IPS-NIHi7 (cell line): ENCODE data around the gene TNK1.
A peak's percentile ranks its signal among the peaks of the same experiment; 100 is the strongest.
"Not testable (repeated sequence)": the region's sequence is repeated elsewhere in the genome, so short reads cannot be mapped to it uniquely, and the experiment has no call there.

ENCODE experiments used
- DNase-seq: peaks from one replicate; pipeline ENCODE4 v3.0.0; 2012; ENCODE audit warnings: mixed read lengths; ENCODE audit errors: extremely low spot score

Gene TNK1

GRCh38 chr17:7355053-7355452 is 25.8 kb upstream of the TNK1 start, which contains the start of gene TMEM95:
Gene TMEM95 (plus strand): TSS chr17:7355156. CDS start chr17:7355205, 49 bp downstream.
- no peak for DNase-seq

GRCh38 chr17:7355573-7355972 is 25.3 kb upstream of the TNK1 start:
- no peak for DNase-seq

DNA sequence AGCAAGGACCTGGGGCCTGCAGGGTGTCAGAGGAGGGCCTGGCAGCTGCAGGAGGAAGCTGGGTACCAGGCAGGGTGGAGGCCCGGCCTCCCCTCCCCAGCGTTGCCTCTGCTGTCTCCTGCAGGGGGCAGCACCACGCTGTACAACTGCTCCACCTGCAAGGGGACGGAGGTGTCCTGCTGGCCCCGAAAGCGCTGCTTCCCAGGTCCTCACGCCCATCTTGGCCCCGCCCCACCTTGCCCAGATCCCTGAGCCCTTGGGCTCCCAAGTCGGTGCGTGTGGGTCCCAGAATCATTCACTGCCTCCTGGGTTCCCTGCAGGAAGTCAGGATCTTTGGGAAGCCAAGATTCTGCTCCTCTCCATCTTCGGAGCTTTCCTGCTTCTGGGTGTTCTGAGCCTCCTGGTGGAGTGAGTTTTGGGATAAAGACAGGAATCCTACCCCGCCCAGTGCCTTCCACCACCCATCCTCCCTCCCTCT is 24.8 kb upstream of the TNK1 start:
- peak; percentile 93 for DNase-seq

DNA sequence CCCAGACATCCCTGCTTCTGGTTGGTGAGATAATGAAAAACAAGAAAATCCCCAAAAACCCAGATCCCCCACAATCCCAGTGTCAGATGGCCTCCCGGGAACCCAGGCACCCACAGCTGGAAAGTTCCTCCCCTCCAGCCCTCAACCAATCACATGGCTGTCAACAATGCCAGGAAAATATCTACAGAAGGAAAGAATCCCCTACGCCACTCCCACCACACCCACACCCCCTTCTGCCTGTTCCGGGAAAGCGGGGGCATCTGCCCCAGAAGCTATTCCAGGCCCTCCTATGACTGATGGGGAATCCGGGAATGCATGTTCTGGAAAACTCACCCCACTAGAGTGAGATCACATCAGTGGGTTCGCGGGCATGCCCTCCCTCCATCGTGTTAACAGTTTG is 24.1 kb upstream of the TNK1 start:
- no peak for DNase-seq

DNA sequence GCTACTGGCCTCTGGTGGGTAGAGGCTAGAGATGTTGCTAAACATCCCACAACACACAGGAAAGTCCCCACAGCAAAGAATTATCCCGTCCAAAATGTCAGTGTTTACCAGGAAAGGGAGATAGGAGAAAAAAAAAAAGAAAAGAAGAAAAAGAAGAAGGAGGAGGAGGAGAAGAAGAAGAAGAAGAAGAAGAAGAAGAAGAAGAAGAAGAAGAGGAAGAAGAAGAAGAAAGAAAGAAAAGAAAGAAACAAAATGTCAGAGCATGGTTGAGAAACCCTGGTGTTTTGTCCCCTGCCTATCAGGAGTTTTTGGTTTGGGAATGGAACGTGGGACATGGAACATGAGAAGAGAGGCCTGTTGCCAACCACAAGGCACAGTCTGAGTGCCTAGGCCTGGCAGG is 23.5 kb upstream of the TNK1 start:
- DNase-seq = no peak

- DNase-seq = no peak
Measured at GRCh38 chr17:7361906-7362305, 19.0 kb upstream of the TNK1 start.

- DNase-seq = no peak
Measured at GRCh38 chr17:7363311-7363710, 17.6 kb upstream of the TNK1 start.

DNA sequence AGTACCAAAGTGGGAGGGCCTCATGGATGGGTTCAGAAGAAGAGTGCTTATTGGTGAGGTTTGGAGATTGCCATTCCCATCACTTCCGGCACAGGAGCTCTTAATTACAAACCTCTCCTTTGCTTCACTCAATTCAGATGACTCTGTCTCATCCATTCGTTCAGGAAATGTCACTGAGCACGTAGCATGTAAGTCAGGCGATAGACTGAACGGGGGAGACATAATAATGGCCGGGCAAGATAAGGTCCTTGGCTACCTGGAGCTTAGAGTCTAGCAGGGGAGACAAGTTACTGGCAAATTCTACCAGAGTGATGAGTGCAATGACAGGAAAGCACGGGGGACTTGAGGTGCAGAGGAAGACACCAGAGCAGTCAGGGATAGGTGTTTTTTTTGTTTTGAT is 14.9 kb upstream of the TNK1 start:
- DNase-seq = not testable (repeated sequence)

DNA sequence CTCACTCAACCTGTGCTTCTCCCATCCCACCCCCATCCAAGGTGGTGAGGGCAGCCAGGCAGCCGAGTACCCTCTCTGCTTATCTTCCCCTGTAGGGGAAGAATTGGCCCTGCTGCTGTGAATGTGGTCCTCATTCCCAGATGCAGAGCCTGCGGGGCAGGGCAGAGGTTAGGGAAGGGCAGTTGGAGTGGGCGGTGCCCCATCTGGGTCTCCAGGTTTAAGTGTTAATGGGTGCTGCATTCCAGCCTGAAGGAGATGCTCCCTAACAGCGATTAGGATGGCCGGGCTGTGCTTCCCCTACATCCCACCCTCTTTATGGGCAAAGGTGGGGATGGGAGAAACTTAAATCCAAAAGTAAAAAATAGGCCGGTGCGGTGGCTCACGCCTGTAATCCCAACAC is 13.8 kb upstream of the TNK1 start:
- DNase-seq = peak; percentile 42

DNA sequence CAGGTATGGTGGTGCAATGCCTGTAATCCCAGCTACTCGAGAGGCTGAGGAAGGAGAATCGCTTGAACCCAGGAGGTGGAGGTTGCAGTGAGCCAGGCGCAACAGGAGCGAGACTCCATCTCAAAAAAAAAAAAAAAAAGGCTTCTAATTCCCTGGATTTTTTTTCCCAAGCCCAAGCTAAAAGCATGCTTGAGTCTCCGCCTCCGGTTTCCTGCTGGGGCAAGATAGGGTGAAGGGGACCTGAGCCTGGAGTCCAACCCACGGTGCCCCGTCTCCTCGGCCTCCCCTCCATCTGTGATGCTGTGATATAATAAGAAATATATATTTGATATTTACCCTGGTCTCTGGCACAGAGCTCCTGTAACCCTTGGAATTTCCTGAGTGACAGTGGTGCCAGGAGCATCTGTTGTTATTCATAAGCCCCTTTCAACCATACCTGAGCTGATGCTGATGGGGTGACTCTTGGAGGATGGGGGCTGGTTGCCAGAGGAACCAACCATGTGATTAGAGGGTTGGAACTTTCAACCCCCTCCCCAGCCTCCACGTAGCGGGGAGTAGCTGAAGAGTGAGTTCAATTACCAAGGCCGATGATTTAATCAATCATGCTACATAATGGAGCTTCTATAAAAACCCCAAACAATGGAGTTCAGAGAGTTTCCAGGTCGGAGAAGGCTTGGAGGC is 12.8 kb upstream of the TNK1 start:
- no peak for DNase-seq

DNA sequence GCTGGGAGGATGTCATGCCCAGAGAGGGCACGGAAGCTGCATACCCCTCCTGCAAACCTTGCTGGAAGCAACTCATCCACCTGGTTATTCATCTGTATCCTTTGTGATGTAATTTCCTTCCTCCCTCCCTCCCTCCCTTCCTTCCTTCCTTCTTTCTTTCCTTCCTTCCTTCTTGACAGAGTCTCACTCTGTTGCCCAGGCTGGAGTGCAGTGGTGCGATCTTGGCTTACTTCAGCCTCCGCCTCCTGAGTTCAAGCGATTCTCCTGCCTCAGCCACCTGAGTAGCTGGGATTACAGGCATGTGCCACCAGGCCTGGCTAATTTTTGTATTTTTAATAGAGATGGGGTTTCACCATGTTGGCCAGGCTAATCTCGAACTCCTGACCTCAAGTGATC is 12.3 kb upstream of the TNK1 start:
- not testable (repeated sequence) for DNase-seq

GRCh38 chr17:7369825-7370224 is 11.1 kb upstream of the TNK1 start:
- DNase-seq = no peak

- DNase-seq = no peak
Measured at GRCh38 chr17:7370853-7371252, 10.0 kb upstream of the TNK1 start.

GRCh38 chr17:7374353-7374752 is 6.5 kb upstream of the TNK1 start:
- DNase-seq = no peak

DNA sequence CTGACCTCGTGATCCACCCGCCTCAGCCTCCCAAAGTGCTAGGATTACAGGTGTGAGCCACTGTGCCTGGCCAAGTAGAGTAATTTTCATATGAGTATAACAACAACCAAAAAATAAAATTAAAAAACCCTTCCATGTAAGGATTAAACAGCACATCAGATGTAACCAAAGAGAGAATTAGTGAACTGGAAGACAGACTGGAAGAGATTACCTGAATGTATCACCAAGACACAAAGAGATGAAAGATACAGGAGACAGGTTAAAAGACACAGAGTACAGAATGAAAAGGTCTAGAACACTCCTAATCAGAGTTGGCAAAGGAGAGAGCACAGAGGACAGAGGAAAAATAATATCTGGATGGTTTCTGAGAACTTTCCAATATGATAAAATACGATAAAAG is 1.8 kb upstream of the TNK1 start:
- DNase-seq = no peak

DNA sequence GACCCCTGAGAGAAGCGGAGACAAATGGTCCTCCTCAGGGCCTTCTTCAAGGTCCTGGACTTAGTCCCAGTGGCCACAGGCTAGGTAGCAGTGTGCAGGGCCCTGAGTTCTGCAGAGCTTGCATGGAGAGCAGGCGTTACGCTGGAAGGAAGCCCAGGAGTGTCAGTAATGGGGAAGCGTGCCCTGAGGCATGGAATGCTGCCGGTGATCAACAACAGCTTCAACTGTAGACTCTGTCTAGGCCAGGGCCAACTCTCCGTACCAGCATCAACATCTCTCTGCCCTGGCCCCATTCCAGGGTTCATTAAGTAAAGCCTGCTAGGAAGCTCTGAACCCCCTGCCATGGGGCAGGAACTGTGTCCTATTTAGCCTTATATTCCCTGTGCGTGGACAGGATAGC is 568 bp upstream of the TNK1 start:
- DNase-seq = peak; percentile 35

GRCh38 chr17:7382901-7383300 is 2.0 kb downstream of the TNK1 start:
- no peak for DNase-seq

DNA sequence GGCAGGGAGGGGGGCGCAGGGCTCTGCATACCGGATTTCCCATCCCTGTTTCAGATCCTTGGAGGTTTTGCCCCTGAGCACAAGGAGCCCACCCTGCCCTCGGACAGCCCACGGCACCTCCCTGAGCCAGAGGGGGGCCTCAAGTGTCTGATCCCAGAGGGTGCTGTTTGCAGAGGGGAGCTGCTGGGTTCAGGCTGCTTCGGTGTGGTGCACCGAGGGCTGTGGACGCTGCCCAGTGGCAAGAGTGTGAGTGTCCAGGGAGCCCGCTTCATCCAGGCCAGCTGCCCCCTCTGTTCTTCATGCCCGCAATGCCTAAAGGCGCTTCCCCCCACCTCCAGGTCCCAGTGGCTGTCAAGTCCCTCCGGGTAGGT is 2.5 kb downstream of the TNK1 start:
- DNase-seq = no peak

GRCh38 chr17:7383742-7384488 is 3.0 kb downstream of the TNK1 start:
- peak; percentile 96 for DNase-seq

DNA sequence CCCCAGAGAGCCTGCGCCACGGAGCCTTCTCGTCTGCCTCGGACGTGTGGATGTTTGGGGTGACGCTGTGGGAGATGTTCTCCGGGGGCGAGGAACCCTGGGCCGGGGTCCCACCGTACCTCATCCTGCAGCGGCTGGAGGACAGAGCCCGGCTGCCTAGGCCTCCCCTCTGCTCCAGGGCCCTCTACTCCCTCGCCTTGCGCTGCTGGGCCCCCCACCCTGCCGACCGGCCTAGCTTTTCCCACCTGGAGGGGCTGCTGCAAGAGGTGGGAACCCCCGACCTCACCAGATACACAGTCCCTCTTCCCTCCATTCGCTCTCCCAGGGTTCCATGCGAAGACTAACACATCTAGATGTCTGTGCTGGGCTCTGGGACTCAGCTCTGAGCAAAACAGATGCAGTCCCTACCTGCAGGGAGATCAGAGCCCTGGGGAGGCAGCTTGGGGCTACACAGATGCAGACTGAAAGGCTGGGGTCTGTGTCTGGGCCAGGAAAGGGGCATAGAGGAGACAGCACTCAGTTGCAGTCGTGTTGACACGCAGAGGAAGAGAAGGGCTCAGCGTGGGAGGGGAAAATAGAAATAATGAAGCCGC is 3.7 kb downstream of the TNK1 start:
- no peak for DNase-seq

DNA sequence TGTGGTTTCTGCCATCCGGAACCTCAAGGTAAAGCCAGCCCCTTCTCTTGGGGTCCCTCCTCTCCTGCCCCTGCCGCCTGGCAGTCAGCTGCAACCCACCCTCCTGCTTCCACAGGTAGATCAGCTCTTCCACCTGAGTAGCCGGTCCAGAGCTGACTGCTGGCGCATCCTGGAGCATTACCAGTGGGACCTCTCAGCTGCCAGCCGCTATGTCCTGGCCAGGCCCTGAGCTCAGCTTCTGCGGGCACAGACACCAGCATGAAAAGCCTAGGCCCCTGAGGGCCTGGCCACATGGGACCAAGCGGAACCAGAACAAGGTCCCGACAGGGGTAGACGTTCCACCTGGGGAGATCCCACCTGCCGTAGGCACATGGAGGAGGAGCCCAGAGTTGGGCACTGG is 8.0 kb downstream of the TNK1 start:
- no peak for DNase-seq

- no peak for DNase-seq
Measured at GRCh38 chr17:7389924-7390910, 9.3 kb downstream of the TNK1 start.
